ENCODE measurements around the gene USP8. TPM values are rescaled to one million over a fixed set of nuclear protein-coding genes. Genes with fewer than 3 reads are reported as not detected.

USP8 gene
- total RNA-seq, 1 donor from 2014 or later, result 43.7 TPM

GRCh38 chr15:50542887-50543210 lies 118.6 kb downstream of the USP8 start:
- no peak overlapping the region for H3K4me3 Mint-ChIP-seq (ENCODE audit: unreplicated experiment)
- peaks cover 1% of the 10 kb centered on the region for H3K36me3 Mint-ChIP-seq (ENCODE audit: low read depth)
- no peak overlapping the region for H3K27ac Mint-ChIP-seq (ENCODE audit: unreplicated experiment)
- no peak for DNase-seq (ENCODE audit: low spot score)
- H3K9me3 Mint-ChIP-seq (ENCODE audit: low read depth), result no peaks in the 10 kb centered on the region
- peaks cover 17% of the 10 kb centered on the region for H3K4me1 Mint-ChIP-seq (ENCODE audit: low read depth)
- no peaks in the 10 kb centered on the region for H3K27me3 Mint-ChIP-seq (ENCODE audit: low read depth)
- no peak for TF ChIP-seq CTCF (IDR thresholded peaks at IDR 0.05)

- no peak for DNase-seq (ENCODE audit: low spot score)
- Mint-ChIP-seq H3K27ac (ENCODE audit: unreplicated experiment) (no peak overlapping the region), H3K27me3 (ENCODE audit: low read depth) (no peaks in the 10 kb centered on the region), H3K4me1 (ENCODE audit: low read depth) (peaks cover 17% of the 10 kb centered on the region), H3K9me3 (ENCODE audit: low read depth) (no peaks in the 10 kb centered on the region), H3K4me3 (ENCODE audit: unreplicated experiment) (no peak overlapping the region), H3K36me3 (ENCODE audit: low read depth) (peaks cover 1% of the 10 kb centered on the region)
- TF ChIP-seq CTCF (IDR thresholded peaks at IDR 0.05), result no peak
These were observed 119.4 kb downstream of the USP8 start for GRCh38 chr15:50543556-50543955.

GRCh38 chr15:50544368-50544767 lies 120.2 kb downstream of the USP8 start:
- Mint-ChIP-seq H3K4me3 (ENCODE audit: unreplicated experiment) (no peak overlapping the region), H3K27me3 (ENCODE audit: low read depth) (no peaks in the 10 kb centered on the region), H3K36me3 (ENCODE audit: low read depth) (peaks cover 1% of the 10 kb centered on the region), H3K9me3 (ENCODE audit: low read depth) (no peaks in the 10 kb centered on the region), H3K27ac (ENCODE audit: unreplicated experiment) (no peak overlapping the region), H3K4me1 (ENCODE audit: low read depth) (peaks cover 17% of the 10 kb centered on the region)
- no peak for TF ChIP-seq CTCF (IDR thresholded peaks at IDR 0.05)
- no peak for DNase-seq (ENCODE audit: low spot score)

GRCh38 chr15:50546566-50546965 lies 122.4 kb downstream of the USP8 start, which contains the start of gene USP50:
USP50 (minus strand) TSS chr15:50546666; CDS start chr15:50546525, 141 bp downstream.
- Mint-ChIP-seq H3K27me3 (ENCODE audit: low read depth) (no peaks in the 10 kb centered on the region), H3K4me3 (ENCODE audit: unreplicated experiment) (no peak within 1 kb of the TSS), H3K9me3 (ENCODE audit: low read depth) (no peaks in the 10 kb centered on the region), H3K27ac (ENCODE audit: unreplicated experiment) (no peak within 1 kb of the TSS), H3K4me1 (ENCODE audit: low read depth) (peaks cover 18% of the 10 kb centered on the region), H3K36me3 (ENCODE audit: low read depth) (peaks cover 3% of the 10 kb centered on the region)
- TF ChIP-seq CTCF (IDR thresholded peaks at IDR 0.05), result no peak
- DNase-seq (ENCODE audit: low spot score), result no peak

- TF ChIP-seq CTCF (IDR thresholded peaks at IDR 0.05), result no peak
- Mint-ChIP-seq H3K27me3 (ENCODE audit: low read depth) (no peaks in the 10 kb centered on the region), H3K4me3 (ENCODE audit: unreplicated experiment) (no peak overlapping the region), H3K9me3 (ENCODE audit: low read depth) (no peaks in the 10 kb centered on the region), H3K4me1 (ENCODE audit: low read depth) (peaks cover 3% of the 10 kb centered on the region), H3K27ac (ENCODE audit: unreplicated experiment) (no peak overlapping the region), H3K36me3 (ENCODE audit: low read depth) (peaks cover 4% of the 10 kb centered on the region)
- no peak for DNase-seq (ENCODE audit: low spot score)
These were observed 125.1 kb downstream of the USP8 start for GRCh38 chr15:50549326-50549725.
